HG03439 (cell line): ENCODE data around the gene S100A6.
"Not testable (repeated sequence)": the region's sequence is repeated elsewhere in the genome, so short reads cannot be mapped to it uniquely, and the experiment has no call there.

Source experiments
- ATAC-seq: cut with Tn5 transposase; IDR thresholded peaks from one replicate; pipeline ENCODE4 v1.9.1; 2021; ENCODE audit warnings: mild to moderate bottlenecking, moderate library complexity; ENCODE audit not compliant: unreplicated experiment

The S100A6 gene

GRCh38 chr1:153565529-153566374 is 30.0 kb upstream of the S100A6 start, which contains the start of gene S100A2:
S100A2 (minus strand) TSS chr1:153565844; CDS start chr1:153563877, 1,967 bp downstream.
- no peak for ATAC-seq

- ATAC-seq, result no peak
These were observed 28.2 kb upstream of the S100A6 start for GRCh38 chr1:153563991-153564390.

GRCh38 chr1:153563483-153563901 is 27.7 kb upstream of the S100A6 start:
- ATAC-seq, result no peak

DNA sequence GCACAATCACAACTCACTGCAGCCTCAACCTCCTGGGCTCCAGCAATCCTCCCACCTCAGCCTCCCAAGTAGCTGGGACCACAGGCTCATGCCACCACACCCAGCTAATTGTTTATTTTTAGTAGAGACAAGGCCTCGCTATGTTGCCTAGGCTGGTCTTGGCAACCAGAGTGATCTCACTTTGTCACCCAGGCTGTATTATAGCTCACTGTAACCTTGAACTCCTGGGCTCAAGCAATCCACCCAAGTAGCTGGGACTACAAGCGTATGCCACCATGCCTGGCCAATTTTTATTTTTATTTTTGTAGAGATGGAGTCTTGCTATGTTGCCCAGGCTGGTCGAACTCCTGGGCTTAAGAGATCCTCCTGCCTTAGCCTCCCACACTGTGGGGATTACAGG is 26.2 kb upstream of the S100A6 start:
- not testable (repeated sequence) for ATAC-seq

DNA sequence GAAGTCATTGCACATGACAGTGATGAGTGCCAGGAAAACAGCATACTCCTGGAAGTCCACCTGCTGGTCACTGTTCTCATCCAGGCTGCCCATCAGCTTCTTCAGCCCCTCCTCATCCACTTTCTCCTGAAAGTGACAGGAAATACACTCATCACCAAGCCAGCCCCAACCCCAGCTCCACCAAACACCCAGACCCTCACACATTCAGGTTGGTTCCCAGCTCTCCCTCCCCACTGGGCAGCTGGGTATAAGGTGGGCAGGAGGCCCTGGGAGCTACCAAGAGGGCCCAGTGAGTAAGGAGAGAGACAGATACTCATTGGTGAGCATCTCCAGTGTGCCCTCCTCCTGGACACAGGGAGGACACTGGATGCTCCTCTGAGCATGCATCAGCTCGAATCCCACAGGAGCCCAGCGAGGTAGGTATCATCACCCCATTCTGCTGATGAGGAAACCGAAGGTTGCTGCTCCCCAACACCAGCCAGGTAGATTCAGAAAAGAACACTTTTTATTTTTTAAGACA is 25.7 kb upstream of the S100A6 start:
- no peak for ATAC-seq

DNA sequence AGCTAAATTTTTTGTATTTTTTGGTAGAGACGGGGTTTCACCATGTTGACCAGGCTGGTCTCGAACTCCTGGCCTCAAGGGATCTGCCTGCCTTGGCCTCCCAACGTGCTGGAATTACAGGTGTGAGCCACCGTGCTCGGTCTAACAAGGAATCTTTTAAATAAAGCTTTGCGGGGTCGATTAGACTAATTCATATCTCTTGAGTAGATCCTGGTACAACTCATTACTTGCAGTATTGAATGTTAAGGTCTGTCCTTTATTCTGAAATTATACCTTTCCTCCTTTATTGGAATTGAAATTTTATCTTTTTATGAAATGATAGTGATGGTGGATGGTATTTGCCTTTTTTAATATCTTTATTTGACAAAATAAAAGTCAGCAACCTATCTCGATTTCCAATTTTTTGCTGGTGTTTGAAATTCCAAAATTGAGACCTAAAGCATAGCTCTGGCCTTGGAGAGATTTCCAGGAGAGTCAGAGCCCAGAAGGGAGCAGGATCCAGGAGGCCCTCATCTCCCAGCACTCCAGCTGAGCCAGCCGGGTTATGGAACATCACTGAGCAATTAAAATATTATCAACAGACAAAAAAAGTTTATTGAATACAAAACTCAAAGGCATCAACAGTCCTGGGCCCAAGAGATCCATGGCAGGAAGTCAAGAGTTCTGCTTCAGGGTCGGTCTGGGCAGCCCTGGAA is 25.1 kb upstream of the S100A6 start:
- no peak for ATAC-seq

DNA sequence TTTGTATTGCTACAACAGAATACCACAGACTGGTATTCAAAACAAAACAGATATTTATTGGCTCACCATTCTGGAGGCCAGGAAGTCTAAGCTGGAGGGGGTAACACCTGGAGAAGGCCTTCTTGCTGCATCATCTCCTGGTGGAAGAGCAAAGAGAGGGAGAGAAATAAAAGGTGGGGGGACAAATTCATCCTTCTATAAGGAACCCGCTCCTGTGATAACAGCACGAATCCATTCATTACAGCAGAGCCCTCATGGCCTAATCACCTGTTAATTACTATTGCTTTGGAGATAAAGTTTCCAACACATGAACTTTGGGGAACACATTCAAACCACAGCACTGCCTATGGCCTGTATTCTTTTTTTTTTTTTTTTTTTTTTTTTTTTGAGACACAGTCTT is 24.4 kb upstream of the S100A6 start:
- ATAC-seq, result no peak

- ATAC-seq, result no peak
These were observed 22.1 kb upstream of the S100A6 start for GRCh38 chr1:153557877-153558276.

DNA sequence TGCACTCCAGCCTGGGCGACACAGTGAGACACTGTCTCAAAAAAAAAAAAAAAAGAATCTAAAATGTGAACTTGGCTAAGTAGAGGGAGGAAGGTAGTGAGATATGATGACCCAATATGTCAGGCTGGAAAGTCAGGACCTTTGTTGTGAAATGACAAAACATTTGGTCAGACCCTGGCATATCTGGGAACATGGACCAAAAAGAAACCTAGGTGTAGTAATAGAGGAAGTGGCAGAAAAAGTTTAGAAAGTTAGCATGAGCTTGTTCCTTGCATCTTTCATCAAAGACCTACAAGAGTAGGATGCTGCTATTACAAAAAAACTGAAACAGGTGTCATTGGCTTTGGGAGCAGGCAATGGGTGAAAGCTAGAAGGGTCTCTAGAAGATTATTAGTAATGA is 20.6 kb upstream of the S100A6 start:
- ATAC-seq, result no peak

GRCh38 chr1:153553830-153554541 is 18.2 kb upstream of the S100A6 start:
- no peak for ATAC-seq

DNA sequence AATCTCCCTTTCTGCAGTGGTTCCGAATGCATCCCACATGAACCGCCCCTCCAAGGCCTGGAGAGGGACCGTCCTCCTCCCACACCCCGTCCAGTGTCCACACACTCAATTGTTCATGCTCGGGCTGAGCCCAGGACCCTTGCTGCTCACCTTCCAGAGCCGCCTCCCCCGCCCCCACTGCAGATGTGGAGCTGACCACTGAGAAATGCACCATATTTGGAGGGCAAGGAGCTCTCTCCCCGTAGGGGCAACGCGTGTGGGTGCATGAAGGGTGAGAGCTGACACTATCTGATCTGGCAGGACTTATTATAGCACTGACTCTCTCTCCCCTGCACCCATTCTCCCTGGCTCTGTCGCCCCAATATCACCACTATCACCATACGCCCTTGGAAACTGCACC is 17.3 kb upstream of the S100A6 start:
- no peak for ATAC-seq

DNA sequence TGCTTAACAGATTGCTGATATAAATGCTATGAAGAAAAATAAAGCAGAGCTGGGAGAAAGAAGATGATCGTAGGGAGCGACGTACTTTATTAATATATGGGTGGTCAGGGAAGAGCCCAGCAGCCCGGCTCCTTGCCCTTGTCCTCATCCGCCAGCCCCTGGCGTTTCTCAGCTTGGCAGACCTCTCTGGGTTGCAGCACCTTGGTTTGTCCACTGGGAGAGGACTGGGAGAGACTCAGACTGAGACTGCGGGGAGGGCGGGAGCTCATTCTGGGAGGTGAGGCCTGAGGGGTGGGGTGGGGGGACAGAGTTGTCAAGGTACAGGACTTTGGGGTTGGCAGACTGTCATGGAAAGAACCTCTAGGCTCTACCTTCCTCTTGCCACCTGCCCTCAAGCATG is 16.5 kb upstream of the S100A6 start:
- ATAC-seq, result no peak

- ATAC-seq, result no peak
These were observed 15.2 kb upstream of the S100A6 start for GRCh38 chr1:153550827-153551500.

DNA sequence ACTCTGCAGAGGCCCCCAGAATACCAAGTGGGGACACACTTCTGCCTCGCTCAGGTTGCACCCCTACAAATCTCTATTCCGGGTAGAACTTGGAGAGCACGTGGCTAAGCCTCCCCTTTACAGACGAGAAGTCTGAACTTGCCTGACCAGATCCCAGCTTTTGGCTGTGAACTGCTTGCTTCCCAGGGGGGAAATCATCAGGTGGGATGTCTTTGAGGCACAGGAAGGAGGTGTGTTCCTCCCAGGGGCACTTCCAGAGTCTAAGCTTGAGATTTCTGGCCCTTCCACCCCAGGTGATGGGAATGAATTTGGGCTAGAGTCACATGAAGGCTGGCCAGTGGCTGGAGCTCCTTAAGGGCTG is 14.6 kb upstream of the S100A6 start:
- no peak for ATAC-seq

DNA sequence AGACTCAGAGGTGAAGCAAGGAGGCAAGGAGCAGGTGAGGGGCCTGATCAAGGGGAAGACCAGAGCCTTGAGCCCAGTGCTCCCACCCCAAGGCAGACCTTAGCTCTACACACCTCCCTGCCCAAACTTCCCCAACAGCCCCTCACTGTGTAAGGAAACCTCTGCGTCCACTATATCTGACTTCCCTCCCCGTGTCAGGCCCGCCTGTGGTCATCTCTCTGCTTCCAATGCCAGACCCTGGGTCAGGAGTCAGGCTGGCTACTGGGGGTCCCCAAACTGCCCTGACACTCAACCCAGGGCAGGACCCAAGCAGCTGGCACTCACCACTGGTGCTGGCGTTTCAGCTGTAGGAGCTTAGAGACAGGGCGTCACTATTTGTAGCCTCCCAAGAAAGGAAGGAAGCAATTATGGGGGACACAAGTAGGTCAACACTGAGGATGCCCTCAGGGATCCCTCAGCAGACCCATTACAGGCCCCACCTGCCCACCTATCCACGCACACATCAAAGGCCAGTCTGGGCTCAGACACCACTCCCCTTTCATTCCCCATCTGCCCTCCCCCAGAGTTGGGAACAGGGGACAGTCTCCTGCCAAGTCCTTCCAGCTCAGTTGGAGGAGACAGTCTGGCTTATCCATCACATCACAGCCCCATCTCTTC is 14.1 kb upstream of the S100A6 start:
- ATAC-seq, result no peak

DNA sequence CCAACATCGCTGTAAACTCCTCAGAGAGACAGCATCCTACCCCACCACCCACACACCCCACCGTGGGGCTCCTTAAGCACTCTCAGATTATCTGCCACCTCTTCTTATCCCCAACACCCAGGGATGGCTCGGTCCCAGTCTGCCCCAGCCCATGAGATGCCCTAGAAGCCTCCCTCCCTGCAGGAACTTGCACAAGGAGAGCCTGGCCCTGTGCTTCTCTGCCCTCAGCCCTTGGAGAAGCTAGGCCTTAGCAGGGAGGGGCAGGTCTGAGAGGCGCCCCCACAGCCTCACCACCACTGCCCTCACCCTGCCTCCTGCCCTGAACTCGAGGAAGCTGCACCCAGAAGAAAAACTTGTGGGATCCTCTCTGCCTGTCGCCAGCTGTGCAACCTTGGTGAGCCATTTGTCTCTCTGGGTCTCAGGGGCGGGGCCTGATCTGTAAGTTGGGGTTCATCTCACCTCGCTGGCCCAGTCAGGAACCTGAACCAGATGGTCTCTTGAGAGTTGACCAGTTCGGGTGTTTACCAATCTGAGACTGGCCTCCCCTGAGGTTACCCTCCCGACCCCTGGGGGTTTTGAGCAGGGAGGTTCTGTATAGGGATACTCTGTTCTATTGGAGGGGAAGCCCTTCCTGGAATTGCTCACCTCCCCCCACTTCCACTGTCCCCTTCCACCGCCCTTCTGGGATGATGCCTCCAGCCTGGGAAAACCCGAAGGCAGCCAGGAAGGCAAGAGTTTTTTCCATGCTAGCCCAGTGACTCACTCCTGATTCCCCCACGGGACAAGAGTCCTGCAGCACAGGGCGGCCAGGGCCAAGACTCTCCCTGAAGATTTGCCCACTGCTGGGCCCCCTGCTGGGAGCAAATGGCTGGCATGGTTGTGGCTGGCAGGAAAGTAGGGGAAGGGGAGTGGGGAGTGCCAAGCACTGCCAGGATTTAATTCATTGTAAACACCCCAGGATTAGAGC is 13.2 kb upstream of the S100A6 start, which contains the start of gene S100A3:
TSS of gene S100A3 (minus strand) at position 537 of the 967 bp plus-strand sequence. CDS start 773 bp downstream, outside the sequence.
- ATAC-seq, result no peak

DNA sequence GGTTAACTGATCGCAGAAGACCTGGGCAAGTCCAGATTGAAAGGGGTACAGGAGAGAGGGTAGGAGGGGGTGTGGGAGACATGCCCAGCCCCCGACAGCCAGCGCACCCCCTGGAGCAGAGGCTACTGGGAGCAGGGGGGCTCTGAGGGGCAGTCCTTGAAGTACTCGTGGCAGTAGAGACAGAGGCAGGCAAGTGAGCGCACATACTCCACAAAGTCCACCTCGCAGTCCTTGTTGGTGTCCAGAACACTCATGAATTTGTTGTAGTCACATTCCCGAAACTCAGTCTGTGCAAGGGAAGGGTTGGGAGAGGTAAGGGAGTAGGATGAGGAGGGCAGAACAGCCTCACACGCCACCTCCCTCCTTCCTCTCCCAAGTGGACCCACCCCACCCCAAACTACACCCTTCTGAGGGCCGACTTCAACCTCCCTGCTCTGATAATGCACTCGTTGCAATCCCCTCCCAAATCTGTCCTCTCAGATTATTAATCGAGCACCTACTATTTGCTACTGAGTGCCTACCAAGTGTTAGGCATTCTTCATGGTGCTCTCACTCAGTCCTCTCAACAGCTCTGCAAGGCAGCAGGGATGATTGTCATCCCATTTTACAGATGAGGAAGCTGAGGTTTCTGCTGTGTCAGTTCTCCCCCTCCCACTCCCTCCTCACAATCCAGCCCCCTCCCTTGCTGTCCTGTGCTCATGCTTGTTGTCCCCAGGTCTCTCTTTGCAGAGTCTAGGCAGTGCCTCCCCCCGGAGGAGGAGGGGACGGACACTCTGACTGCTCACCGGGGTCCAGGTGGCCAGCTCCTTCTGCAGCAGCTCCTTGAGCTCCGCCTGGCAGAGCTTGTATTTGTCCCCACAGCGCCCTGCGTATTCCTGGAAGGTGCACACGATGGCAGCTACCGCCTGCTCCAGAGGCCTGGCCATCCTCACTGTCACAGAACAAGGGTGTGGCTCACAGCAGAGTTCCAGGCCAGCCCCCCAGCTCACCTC is 12.1 kb upstream of the S100A6 start:
- ATAC-seq, result no peak
